H54 (cell line): ENCODE measurements around the gene CHAF1B.

ENCODE experiments used
- DNase-seq: peaks from one replicate; pipeline ENCODE4 v3.0.0; 2011; ENCODE audit warnings: low spot score, mixed read lengths; ENCODE audit not compliant: insufficient read length
- FAIRE-seq: peaks from 3 replicates; lab custom pipeline; 2011; peaks lifted over from hg19 to GRCh38; lab: Jason Lieb, UNC
- POLR2A ChIP-seq: IDR thresholded peaks from 2 replicates; pipeline ENCODE4 v1.6.1; 2011; ENCODE audit warnings: low read depth, mild to moderate bottlenecking, low read length

The CHAF1B gene

GRCh38 chr21:36454093-36454531 lies 68.9 kb downstream of the CHAF1B start:
- no peak for DNase-seq
- no peak for TF ChIP-seq POLR2A
- FAIRE-seq = no peak

GRCh38 chr21:36454706-36455105 lies 69.5 kb downstream of the CHAF1B start:
- FAIRE-seq (no peak), DNase-seq (no peak)
- no peak for TF ChIP-seq POLR2A

- FAIRE-seq = no peak
- no peak for TF ChIP-seq POLR2A
- DNase-seq = no peak
These were observed 71.7 kb downstream of the CHAF1B start for GRCh38 chr21:36456729-36457414.

- no peak for FAIRE-seq
These were observed 73.9 kb downstream of the CHAF1B start for GRCh38 chr21:36459098-36459497.

GRCh38 chr21:36460866-36461265 lies 75.7 kb downstream of the CHAF1B start:
- DNase-seq = no peak
- FAIRE-seq = no peak
- no peak for TF ChIP-seq POLR2A

More at GRCh38 chr21:36459098-36459497, 73.9 kb downstream of the CHAF1B start:
- TF ChIP-seq POLR2A = no peak
- DNase-seq = no peak

- DNase-seq (no peak), FAIRE-seq (no peak)
- no peak for TF ChIP-seq POLR2A
These were observed 76.2 kb downstream of the CHAF1B start for GRCh38 chr21:36461277-36461917.

- no peak for TF ChIP-seq POLR2A
- DNase-seq = no peak
- FAIRE-seq = no peak
These were observed 76.8 kb downstream of the CHAF1B start for GRCh38 chr21:36461918-36462486.

- DNase-seq (no peak), FAIRE-seq (no peak)
- no peak for TF ChIP-seq POLR2A
These were observed 78.0 kb downstream of the CHAF1B start for GRCh38 chr21:36463204-36463603.

GRCh38 chr21:36463991-36464390 lies 78.8 kb downstream of the CHAF1B start:
- FAIRE-seq (no peak), DNase-seq (no peak)
- TF ChIP-seq POLR2A = no peak

- DNase-seq (no peak), FAIRE-seq (no peak)
- no peak for TF ChIP-seq POLR2A
These were observed 79.4 kb downstream of the CHAF1B start for GRCh38 chr21:36464590-36464989.

GRCh38 chr21:36465478-36465877 lies 80.3 kb downstream of the CHAF1B start:
- no peak for TF ChIP-seq POLR2A
- DNase-seq (no peak), FAIRE-seq (no peak)

GRCh38 chr21:36466061-36466511 lies 80.9 kb downstream of the CHAF1B start:
- TF ChIP-seq POLR2A = no peak
- FAIRE-seq = no peak
- no peak for DNase-seq
